GM19463 (cell line): Measurements from ENCODE around the gene ABHD12B.
A peak's percentile ranks its signal among the peaks of the same experiment; 100 is the strongest.

Experiments used
- ATAC-seq: cut with Tn5 transposase; IDR thresholded peaks from one replicate; pipeline ENCODE4 v1.9.1; 2021; ENCODE audit warnings: mild to moderate bottlenecking, moderate library complexity; ENCODE audit not compliant: unreplicated experiment

Gene ABHD12B

GRCh38 chr14:50839048-50839447 is 32.8 kb upstream of the ABHD12B start:
- peak; percentile 72 for ATAC-seq

GRCh38 chr14:50839691-50840090 is 32.2 kb upstream of the ABHD12B start:
- ATAC-seq, result no peak

- ATAC-seq, result no peak
These were observed 27.5 kb upstream of the ABHD12B start for GRCh38 chr14:50844391-50844790.

GRCh38 chr14:50845166-50845565 is 26.7 kb upstream of the ABHD12B start:
- ATAC-seq, result no peak

DNA sequence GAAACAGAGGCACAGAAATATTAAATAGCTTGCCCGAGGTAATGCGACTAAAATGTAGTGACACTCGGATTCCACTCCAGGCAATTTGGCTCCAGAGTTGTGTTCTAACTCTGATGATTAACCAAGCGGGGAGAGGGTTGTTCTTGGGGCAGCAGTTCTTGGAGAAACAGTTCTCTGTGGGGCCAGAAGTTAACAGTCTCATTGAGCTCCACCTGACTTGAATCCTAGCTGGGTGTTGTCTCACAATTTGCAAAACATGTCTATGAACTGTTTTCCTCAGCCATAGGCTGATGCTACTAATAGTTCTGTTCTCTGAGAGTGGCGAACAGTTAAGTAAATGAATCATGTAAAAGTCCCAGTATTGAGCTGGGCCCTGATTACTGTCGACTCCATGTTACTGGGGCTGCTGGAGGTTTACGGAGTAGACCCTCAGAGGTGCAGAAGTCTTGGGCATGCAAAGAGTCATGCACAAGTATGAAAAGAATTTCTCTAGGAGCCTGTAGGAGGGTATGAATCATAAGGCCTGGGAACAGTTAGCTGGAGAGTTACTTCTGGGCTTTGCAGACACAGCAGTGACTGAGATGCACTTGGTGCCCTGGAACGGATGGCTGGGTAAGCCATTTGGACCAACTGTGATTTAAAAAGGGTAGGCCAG is 25.5 kb upstream of the ABHD12B start:
- ATAC-seq, result no peak

- ATAC-seq, result no peak
These were observed 18.0 kb upstream of the ABHD12B start for GRCh38 chr14:50853891-50854290.

DNA sequence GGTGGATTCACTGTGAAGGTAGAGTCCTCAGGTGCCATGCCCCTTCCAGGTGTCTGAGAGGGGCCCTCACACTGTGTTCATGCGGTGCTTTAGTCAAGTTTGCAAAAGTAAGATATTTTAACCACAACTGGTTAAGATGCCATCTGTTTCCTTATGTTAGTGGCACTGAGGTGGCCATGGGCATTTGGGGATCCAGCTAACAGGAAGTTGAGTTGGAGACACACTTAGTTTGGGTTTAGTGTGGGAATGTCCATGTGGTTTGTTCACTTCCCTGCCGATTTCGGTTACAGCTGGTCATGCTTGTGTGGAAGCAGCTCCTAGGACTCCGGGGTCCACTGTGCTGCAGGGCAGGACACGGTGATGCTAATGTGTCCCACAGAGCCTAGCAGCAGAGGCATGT is 17.3 kb upstream of the ABHD12B start:
- no peak for ATAC-seq

GRCh38 chr14:50855558-50855957 is 16.3 kb upstream of the ABHD12B start:
- ATAC-seq, result no peak

GRCh38 chr14:50856660-50857059 is 15.2 kb upstream of the ABHD12B start:
- ATAC-seq, result no peak

DNA sequence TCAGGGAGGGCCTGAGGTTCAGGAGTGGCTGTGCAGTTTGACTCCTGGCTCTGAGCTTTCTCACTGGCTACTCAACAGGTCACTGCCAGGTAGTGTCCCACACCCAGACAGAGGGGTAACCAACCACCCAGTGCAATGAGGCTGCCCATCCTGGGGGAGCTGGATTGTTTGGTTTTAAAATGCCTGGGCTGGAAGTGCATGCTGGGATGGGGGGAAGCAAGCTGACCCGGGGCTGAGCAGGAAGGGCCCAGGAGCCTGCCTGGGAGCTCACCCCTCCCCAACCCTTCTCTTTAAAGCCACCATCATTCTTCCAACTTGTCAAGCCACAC is 12.6 kb upstream of the ABHD12B start:
- ATAC-seq, result peak; percentile 14

DNA sequence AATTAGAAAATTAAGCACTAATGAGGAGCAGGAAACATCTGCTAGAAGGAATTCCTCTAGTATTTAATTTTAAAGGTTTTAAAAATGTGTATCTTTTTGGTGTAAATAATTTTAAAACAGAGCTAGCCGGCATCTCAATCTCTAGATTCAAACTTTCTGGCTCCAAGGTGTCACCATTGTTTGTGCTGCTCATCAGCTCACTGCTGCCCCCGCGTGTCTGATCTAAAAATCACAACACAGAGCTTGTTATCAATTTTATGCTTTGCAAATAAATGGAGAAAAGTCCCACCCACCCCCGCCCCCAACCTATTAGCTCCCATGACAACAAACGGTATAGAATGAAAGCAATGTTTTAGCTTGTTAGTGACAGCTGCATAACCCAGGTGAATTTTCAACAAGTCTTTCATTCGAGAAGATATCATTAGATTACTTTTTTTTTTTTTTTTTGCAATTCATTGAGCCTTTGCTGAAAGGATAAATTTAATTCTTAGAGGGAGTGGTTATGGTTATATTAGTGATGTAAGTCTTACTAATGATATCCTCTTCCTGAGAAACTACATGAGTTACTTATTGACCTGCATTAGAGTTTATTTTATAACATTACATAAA is 11.3 kb upstream of the ABHD12B start:
- ATAC-seq, result no peak

DNA sequence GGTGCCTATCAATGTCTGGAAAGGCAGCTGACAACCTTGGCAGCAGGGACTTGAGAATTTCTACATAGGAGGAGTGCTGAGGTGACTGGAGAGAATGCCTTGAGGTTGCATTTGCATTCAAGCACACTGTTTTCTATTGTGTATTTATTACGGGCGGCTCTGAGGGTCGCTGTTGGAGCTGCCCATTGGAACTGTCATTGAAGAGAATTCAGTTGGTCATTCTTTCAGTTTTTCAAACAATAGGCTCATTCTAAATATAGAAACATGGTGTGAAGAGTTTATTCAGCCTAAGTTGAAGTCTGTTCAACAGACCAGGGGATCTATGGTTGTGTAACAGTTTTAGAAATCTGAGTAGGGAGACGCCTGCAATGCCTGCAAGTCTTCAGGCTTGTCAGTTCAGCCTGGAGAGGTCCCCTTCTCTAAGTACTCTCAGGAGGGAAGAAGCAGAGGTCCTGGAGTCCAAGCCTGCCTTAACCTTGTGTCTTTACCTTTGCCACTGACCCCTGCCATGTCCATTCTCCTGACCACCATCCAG is 9.8 kb upstream of the ABHD12B start:
- ATAC-seq, result no peak

GRCh38 chr14:50864237-50864636 is 7.6 kb upstream of the ABHD12B start:
- ATAC-seq, result no peak

- ATAC-seq, result no peak
These were observed 6.9 kb upstream of the ABHD12B start for GRCh38 chr14:50864946-50865345.

DNA sequence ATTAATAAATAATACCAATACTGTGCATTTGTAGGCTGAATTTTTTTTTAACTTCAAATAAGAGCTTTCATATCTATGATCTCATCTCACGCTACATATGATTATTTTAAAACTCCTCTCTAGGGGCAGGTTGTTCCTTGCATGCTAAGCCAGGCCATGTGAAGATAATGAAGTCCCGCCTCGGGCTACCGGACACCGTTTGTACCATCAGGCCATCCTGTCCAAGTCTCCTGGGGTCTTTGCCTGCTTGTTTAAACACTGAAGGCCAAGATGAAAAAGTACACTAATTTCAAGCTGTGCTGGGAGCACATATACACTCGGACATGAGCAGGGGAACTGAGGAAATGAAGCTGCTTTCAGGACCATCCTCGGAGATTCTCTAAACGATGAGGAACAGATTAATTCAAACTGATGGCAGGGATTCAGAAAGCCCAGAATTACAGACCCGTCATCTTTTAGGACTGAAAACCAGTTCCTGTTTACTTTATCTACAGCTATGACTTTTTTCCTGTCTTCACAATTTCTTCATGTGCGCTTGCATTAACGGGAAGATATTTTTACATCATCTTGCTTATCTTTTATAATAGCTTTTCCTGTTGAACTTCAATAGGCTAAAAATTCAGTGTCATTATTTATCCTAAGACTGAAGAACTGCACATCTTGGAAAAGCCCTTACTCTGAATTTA is 6.3 kb upstream of the ABHD12B start:
- ATAC-seq, result no peak

GRCh38 chr14:50871228-50871627 is 625 bp upstream of the ABHD12B start:
- no peak for ATAC-seq

GRCh38 chr14:50874757-50875156 is 2.9 kb downstream of the ABHD12B start:
- no peak for ATAC-seq

DNA sequence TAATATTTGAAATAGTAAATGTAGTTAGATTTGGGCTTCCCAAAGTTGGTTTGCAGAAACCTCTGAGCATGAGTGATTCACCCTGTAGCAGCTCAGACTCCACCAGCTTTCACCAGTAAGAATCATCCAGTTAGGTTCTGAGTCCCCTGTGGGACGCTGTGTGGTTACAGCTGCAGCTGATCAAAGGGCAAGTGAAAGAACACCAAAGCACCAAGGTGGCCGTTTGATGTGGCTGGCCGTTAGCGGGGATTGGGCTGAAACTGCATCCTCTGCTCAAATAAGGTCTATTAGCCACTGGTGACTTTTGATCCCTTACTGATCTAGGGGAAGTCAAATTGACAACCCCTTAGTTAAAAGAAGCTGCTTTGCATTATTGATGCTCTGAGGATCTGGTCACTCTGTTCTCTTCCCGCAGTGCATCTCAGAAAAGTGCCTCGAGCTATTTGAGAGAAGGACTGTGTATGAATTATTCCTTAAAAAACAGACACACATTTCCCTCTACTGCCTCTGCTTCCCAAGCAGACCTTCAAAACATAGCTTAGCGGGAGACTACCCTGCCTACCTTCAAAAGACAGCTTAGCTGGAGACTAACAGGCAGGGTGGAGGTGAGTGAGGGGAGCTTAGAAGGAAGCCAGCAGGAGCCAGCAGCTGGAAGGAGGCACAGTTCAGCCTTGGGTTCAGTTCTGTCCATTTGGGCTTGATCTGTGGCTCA is 3.7 kb downstream of the ABHD12B start:
- peak; percentile 97 for ATAC-seq

DNA sequence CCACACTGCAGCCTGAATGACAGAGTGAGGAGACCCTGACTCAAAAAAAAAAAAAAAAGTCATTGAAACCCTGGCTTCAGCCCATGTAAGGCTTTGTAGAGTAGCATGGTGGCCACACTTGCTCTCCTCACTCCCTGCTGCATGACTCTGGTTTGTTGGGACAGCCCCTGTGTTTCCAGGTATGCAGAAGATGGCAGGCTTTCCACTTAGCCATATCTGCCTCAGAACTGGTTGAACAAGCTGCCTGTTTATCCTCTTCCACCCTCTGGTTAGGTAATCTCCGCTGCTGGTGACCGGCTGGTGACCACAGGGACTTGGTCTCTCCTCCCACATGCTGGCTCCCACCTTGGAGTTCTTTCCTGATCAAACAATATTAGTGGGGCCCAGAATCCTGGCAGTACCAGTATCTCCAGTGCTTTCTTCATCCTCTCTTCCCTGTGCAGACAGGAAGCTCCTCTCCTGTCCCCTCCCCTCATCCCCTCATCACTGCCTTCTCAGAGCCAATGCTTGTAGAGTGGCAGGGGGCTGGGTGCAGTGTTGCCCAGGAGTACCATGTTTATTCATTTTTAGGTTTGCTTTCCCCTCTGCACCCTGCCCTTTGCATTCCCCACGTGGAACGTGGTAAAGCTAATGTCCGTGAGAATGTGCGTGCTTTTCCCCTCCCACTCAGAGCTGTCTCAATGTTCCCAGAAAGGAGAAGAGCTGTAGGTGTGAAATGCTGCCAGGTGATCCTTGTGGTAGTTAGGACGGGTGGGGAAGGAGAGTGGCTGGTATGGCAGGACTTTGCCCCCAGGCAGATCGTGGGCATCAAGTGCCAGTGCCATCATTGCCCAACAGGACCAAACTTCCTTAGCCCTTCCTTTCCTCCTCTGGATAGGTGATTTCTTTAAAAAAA is 11.3 kb downstream of the ABHD12B start:
- no peak for ATAC-seq

DNA sequence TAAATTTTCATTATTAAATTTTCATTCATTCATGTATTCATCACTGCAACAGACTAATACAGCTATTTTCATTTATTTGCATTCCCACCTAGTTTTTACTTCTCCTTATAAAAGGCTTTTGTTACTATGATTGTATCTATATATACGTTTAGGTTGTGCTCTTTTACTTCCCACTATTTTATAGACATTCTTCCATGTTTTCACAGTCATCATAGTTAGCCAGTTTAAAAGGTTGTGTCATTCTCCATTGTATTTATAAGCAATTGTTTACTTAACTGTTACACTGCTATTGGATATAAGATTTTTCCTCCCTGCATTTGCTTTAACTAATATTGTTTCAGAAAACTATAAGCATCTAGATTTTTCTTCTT is 12.0 kb downstream of the ABHD12B start:
- no peak for ATAC-seq

DNA sequence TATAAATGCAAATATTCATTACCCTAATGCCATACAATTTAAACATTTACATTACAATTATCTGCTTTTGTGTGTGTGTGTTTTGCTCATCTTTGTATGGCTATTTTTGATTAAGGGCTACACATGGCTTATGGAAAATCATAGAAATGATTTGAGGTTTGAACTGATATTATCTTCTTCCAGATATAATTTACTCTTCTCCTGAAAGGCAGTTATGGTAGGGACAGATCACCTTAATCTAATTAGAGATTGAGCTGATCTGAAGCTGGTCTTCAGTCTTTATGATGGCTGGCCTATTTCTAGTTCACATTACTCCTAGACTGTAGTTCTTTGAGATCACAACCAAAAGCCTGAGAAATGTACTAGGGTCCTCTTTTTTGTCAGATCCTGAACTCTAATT is 15.6 kb downstream of the ABHD12B start:
- no peak for ATAC-seq
